Effector memory CD4-positive, alpha-beta T cell (primary cell): ENCODE results near the gene TINCR.
"Not testable (repeated sequence)": the region's sequence is repeated elsewhere in the genome, so short reads cannot be mapped to it uniquely, and the experiment has no call there.

Source experiments
- DNase-seq, 3 donors: peaks; one replicate each; pipeline ENCODE4 v3.0.0-alpha.2; 2020
- H3K27ac ChIP-seq: 2 replicates; pipeline ENCODE4 v1.7.0; 2013; ENCODE audit warnings: mild to moderate bottlenecking, low read length, moderate library complexity; ENCODE audit not compliant: insufficient read depth, poor library complexity, severe bottlenecking
- H3K27me3 ChIP-seq: replicated peaks from 2 replicates; pipeline ENCODE4 v1.7.0; 2013; ENCODE audit warnings: mild to moderate bottlenecking, low read length; ENCODE audit not compliant: insufficient read depth, control insufficient read depth, poor library complexity, severe bottlenecking
- H3K36me3 ChIP-seq: 2 replicates; pipeline ENCODE4 v1.7.0; 2013; ENCODE audit warnings: mild to moderate bottlenecking, low read length, moderate library complexity; ENCODE audit not compliant: control insufficient read depth, insufficient read depth
- H3K4me1 ChIP-seq: 2 replicates; pipeline ENCODE4 v1.7.0; 2013; ENCODE audit warnings: low read length, mild to moderate bottlenecking; ENCODE audit not compliant: control insufficient read depth, insufficient read depth, poor library complexity, severe bottlenecking
- H3K4me3 ChIP-seq: 2 replicates; pipeline ENCODE4 v1.7.0; 2013; ENCODE audit warnings: low read length, low read depth, mild to moderate bottlenecking; ENCODE audit not compliant: insufficient read depth, poor library complexity, severe bottlenecking
- H3K9me3 ChIP-seq: 2 replicates; pipeline ENCODE4 v1.7.0; 2013; ENCODE audit warnings: mild to moderate bottlenecking, low read length, moderate library complexity; ENCODE audit not compliant: control insufficient read depth

Gene TINCR

GRCh38 chr19:5541456-5541855, 26.3 kb downstream of the TINCR start:
- no peak overlapping the region for H3K4me3 ChIP-seq
- no peaks in the 10 kb centered on the region for H3K9me3 ChIP-seq
- no peaks in the 10 kb centered on the region for H3K36me3 ChIP-seq
- H3K27me3 ChIP-seq: peaks cover 3% of the 10 kb centered on the region
- H3K4me1 ChIP-seq: no peaks in the 10 kb centered on the region
- DNase-seq: no peak
- H3K27ac ChIP-seq: no peak overlapping the region

GRCh38 chr19:5540208-5540607, 27.5 kb downstream of the TINCR start:
- Histone ChIP-seq H3K4me1 (no peaks in the 10 kb centered on the region), H3K36me3 (no peaks in the 10 kb centered on the region), H3K27me3 (peaks cover 5% of the 10 kb centered on the region), H3K27ac (no peak overlapping the region), H3K9me3 (peaks cover 1% of the 10 kb centered on the region), H3K4me3 (no peak overlapping the region)
- no peak for DNase-seq

- Histone ChIP-seq H3K4me3 (no peak overlapping the region), H3K27ac (no peak overlapping the region), H3K36me3 (no peaks in the 10 kb centered on the region), H3K9me3 (peaks cover 10% of the 10 kb centered on the region), H3K27me3 (peaks cover 5% of the 10 kb centered on the region), H3K4me1 (no peaks in the 10 kb centered on the region)
- no peak for DNase-seq
These were observed 29.9 kb downstream of the TINCR start for GRCh38 chr19:5537870-5538269.

- not testable (repeated sequence) for H3K36me3 ChIP-seq, H3K9me3 ChIP-seq, H3K27ac ChIP-seq, H3K4me1 ChIP-seq, H3K4me3 ChIP-seq, DNase-seq, H3K27me3 ChIP-seq
These were observed 30.7 kb downstream of the TINCR start for GRCh38 chr19:5536982-5537579.

- Histone ChIP-seq H3K9me3 (peaks cover 10% of the 10 kb centered on the region), H3K4me1 (no peaks in the 10 kb centered on the region), H3K27ac (no peak overlapping the region), H3K4me3 (no peak overlapping the region), H3K36me3 (no peaks in the 10 kb centered on the region), H3K27me3 (peaks cover 5% of the 10 kb centered on the region)
- no peak for DNase-seq
These were observed 31.3 kb downstream of the TINCR start for GRCh38 chr19:5536337-5536894.

GRCh38 chr19:5534787-5535586, 32.8 kb downstream of the TINCR start:
- no peak overlapping the region for H3K27ac ChIP-seq
- no peak overlapping the region for H3K4me3 ChIP-seq

GRCh38 chr19:5533257-5533656, 34.5 kb downstream of the TINCR start:
- Histone ChIP-seq H3K4me1 (no peaks in the 10 kb centered on the region), H3K9me3 (peaks cover 10% of the 10 kb centered on the region), H3K27me3 (peaks cover 5% of the 10 kb centered on the region), H3K4me3 (no peak overlapping the region), H3K36me3 (no peaks in the 10 kb centered on the region), H3K27ac (no peak overlapping the region)
- DNase-seq: no peak

More at GRCh38 chr19:5534787-5535586, 32.8 kb downstream of the TINCR start:
- H3K27me3 ChIP-seq: peaks cover 5% of the 10 kb centered on the region
- H3K36me3 ChIP-seq: no peaks in the 10 kb centered on the region
- no peaks in the 10 kb centered on the region for H3K4me1 ChIP-seq
- DNase-seq: no peak
- peaks cover 10% of the 10 kb centered on the region for H3K9me3 ChIP-seq

GRCh38 chr19:5530701-5531100, 37.1 kb downstream of the TINCR start:
- no peak overlapping the region for H3K27ac ChIP-seq
- no peaks in the 10 kb centered on the region for H3K27me3 ChIP-seq
- no peaks in the 10 kb centered on the region for H3K36me3 ChIP-seq
- H3K4me3 ChIP-seq: no peak overlapping the region
- no peak for DNase-seq
- H3K4me1 ChIP-seq: no peaks in the 10 kb centered on the region
- peaks cover 10% of the 10 kb centered on the region for H3K9me3 ChIP-seq

- Histone ChIP-seq H3K27ac (no peak overlapping the region), H3K4me1 (no peaks in the 10 kb centered on the region)
- DNase-seq: no peak
These were observed 41.1 kb downstream of the TINCR start for GRCh38 chr19:5526691-5527090.

GRCh38 chr19:5524081-5524480, 43.7 kb downstream of the TINCR start:
- Histone ChIP-seq H3K9me3 (no peaks in the 10 kb centered on the region), H3K27me3 (no peaks in the 10 kb centered on the region), H3K27ac (no peak overlapping the region), H3K4me1 (no peaks in the 10 kb centered on the region), H3K4me3 (no peak overlapping the region), H3K36me3 (no peaks in the 10 kb centered on the region)
- DNase-seq: no peak

More at GRCh38 chr19:5526691-5527090, 41.1 kb downstream of the TINCR start:
- Histone ChIP-seq H3K4me3 (no peak overlapping the region), H3K27me3 (no peaks in the 10 kb centered on the region), H3K9me3 (no peaks in the 10 kb centered on the region), H3K36me3 (no peaks in the 10 kb centered on the region)
